COLO668 (cell line): ENCODE data around the gene SMAD3.

ENCODE experiments used
- DNase-seq: peaks from one replicate; lab custom pipeline; 2025; ENCODE audit not compliant: unreplicated experiment; lab: John Stamatoyannopoulos, UW

Gene SMAD3

GRCh38 chr15:67216859-67217258 is 151.5 kb downstream of the SMAD3 start:
- no peak for DNase-seq

- DNase-seq, result no peak
These were observed 153.0 kb downstream of the SMAD3 start for GRCh38 chr15:67218428-67218827.

- no peak for DNase-seq
These were observed 153.9 kb downstream of the SMAD3 start for GRCh38 chr15:67219288-67219687.

- DNase-seq, result no peak
These were observed 159.5 kb downstream of the SMAD3 start for GRCh38 chr15:67224889-67225288.

- DNase-seq, result no peak
These were observed 159.9 kb downstream of the SMAD3 start for GRCh38 chr15:67225336-67225735.

- no peak for DNase-seq
These were observed 162.0 kb downstream of the SMAD3 start for GRCh38 chr15:67227431-67227830.

GRCh38 chr15:67227846-67228245 is 162.4 kb downstream of the SMAD3 start:
- no peak for DNase-seq

- DNase-seq, result no peak
These were observed 162.9 kb downstream of the SMAD3 start for GRCh38 chr15:67228286-67228685.

GRCh38 chr15:67230504-67230903 is 165.1 kb downstream of the SMAD3 start:
- no peak for DNase-seq

GRCh38 chr15:67232591-67232990 is 167.2 kb downstream of the SMAD3 start:
- DNase-seq, result no peak

GRCh38 chr15:67240235-67241131 is 175.1 kb downstream of the SMAD3 start:
- peak; percentile 43 for DNase-seq

- DNase-seq, result no peak
These were observed 175.9 kb downstream of the SMAD3 start for GRCh38 chr15:67241132-67241855.

GRCh38 chr15:67242708-67243111 is 177.3 kb downstream of the SMAD3 start:
- no peak for DNase-seq
